VCaP (cell line): ENCODE measurements around the gene DHX32.

Experiments
- H3K27ac ChIP-seq: fragments of 450-650 bp; 2 replicates; pipeline ENCODE4 v1.5.1; 2017
- TF ChIP-seq, protein P1 (sequence below): fragments of 450-650 bp; conservative IDR thresholded peaks from 2 replicates; pipeline ENCODE4 v1.5.1; 2017; ENCODE audit warnings: mild to moderate bottlenecking, moderate library complexity

DHX32 gene

DNA sequence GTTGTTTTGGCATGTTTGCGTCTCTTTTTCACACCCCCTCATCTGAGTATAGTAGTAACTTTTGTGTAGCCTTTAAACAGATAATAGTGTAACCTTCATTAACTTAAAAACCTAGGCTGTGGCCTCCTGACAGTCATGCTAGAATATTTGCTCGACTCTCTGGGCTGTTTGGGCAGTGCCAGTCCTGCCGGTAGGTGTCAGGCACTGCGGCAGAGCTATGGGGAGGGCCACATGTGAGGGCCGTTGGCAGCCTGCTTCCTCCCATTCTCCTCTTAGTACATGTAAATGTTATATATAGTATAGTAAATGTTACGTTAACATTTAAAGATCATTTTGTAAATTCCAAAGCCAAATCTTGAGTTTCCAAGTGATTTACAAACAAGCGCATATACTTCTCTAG, 31.6 kb downstream of the DHX32 start:
- no peak overlapping the region for H3K27ac ChIP-seq
- TF ChIP-seq, protein P1, sequence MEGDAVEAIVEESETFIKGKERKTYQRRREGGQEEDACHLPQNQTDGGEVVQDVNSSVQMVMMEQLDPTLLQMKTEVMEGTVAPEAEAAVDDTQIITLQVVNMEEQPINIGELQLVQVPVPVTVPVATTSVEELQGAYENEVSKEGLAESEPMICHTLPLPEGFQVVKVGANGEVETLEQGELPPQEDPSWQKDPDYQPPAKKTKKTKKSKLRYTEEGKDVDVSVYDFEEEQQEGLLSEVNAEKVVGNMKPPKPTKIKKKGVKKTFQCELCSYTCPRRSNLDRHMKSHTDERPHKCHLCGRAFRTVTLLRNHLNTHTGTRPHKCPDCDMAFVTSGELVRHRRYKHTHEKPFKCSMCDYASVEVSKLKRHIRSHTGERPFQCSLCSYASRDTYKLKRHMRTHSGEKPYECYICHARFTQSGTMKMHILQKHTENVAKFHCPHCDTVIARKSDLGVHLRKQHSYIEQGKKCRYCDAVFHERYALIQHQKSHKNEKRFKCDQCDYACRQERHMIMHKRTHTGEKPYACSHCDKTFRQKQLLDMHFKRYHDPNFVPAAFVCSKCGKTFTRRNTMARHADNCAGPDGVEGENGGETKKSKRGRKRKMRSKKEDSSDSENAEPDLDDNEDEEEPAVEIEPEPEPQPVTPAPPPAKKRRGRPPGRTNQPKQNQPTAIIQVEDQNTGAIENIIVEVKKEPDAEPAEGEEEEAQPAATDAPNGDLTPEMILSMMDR: no peak

DNA sequence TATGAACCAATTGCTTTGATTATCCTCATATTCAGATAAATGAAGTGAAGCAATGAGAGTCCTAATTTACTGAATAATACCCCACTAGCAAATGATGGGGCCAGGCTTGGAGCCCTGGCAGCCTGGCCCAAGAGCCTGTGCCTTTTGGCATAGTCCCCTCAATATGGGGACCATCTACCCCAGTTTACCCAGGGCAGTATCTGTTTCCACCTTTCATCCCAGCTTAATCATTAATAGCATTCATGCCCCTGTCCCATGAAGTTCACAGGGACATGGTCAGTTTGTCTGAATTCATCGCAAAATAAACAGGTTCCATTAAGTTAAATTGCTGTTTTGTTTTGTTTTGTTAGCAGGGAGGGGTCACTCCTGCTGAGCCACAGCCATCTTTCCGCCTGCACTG, 32.2 kb downstream of the DHX32 start:
- H3K27ac ChIP-seq: no peak overlapping the region
- TF ChIP-seq, protein P1: no peak

DNA sequence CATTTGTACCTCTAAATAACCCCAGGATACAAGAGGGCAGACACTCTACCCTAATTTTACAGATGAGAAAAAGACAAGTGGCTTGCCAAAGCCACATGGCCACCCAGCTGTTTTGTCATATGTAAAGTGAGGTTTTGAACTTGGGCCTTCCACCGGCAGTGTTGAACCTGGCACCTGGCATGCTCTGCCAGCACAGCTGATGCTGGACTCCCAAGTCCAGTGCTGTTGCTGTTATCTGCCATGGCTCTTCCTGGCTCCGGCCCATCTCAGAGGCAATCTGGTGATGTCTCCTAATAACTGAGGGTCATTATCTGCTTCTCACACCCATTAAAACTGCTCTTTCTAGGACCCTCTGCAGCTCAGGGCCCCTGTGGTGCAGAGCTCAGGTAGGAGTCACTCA, 32.7 kb downstream of the DHX32 start:
- TF ChIP-seq, protein P1: no peak
- no peak overlapping the region for H3K27ac ChIP-seq

DNA sequence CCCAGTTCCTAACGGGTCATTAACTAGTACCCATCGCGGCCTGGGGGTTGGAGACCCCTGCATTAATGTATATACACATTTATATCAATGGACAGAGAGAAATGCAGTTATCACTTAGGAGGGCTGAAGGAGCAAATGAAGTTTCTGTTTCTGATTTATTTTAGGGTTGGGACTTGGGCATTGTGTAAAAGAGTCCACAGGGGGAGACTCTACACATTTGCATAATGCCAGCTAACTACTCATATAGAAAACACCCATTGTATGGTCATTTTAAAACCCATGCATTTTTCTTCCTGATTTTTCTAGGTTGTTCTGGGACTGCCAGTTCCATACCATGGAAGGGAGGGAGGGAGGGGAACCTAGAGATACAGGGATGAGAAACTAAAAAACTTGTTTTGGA, 34.2 kb downstream of the DHX32 start:
- no peak overlapping the region for H3K27ac ChIP-seq
- TF ChIP-seq, protein P1: no peak

DNA sequence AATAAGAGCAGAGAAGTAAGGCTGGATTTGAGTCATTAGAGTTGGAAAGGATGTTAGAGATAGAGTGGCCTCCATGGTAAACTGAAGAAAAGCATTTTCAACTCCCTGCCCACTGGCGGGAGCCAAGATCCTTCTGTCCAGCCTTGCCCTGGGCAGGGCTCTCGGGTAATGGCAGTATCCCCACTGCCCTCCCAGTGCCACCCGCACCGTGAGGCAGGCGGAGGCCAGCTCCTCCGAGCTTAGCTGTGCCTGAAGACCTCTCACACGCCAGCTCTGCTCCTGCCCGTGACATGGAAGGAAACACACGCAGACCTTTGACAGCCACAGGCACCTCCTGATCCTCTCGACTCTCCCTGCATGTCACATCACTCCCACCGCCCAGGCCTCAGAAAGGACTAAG, 35.5 kb downstream of the DHX32 start:
- TF ChIP-seq, protein P1: no peak
- no peak overlapping the region for H3K27ac ChIP-seq

DNA sequence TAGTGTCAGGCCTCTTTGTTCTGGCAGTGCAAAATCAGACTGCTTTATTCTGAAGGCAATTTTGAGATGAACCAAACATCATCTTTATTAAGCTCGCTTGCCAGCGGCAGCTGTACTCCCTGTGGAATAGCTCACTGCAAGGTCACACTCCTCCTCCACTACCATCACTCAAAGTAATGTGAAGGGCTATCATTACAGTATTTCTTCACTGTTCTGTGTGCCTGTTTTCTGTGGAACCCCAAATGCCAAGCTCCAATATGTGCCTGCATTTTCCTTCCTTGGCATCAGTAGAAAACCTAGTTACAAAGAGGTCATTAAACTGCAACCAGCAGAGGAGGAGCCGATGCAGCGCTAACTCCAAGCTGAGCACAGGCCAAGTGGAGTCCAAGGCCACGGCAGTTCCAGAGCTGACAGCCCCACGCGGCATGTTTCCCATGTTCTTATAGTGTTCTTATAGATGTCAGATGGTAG, 36.3 kb downstream of the DHX32 start:
- no peak overlapping the region for H3K27ac ChIP-seq
- TF ChIP-seq, protein P1: no peak

DNA sequence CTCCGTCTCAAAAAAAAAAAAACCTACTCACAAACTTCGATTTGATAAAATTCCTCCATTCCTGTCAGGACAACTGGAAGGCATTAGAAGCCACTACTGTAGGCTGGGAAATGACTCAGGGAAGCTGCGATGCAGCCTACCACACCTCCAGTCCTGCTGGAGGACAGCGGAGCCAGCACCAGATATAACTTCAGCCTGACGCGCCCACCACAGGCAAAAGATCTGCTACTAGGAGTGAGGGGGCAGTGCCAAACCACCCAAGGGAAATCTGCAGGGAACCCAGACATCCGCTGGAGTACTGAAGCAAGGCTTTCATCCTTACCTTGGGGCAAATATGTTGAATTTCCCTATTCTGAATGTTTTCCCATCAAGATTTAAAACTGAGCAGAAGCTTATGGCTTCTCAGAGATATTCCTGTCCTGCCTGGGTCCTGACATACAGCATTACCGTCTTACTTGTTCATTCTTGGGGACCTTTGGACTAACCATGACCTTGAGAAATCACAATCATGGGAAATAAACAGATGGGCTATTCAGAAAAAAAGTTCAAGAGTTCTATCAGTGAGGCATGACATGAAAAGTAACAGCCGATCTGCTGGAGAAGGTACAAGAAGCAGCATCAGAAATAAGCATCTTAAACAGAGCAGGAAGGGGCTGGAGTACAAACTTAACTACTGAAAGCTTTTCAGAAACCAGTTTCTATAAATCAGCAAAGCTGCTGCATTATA, 37.3 kb downstream of the DHX32 start:
- no peak overlapping the region for H3K27ac ChIP-seq
- TF ChIP-seq, protein P1: no peak
